CD14-positive monocyte (primary cell): ENCODE measurements around the gene SLC2A4RG. TPM values are rescaled to one million over a fixed set of nuclear protein-coding genes. Genes with fewer than 3 reads are reported as not detected.

Source experiments
- DNase-seq, 3 donors: peaks; one replicate each; pipeline ENCODE4 v3.0.0-alpha.2; 2011 to 2022
- H2AFZ ChIP-seq: 2 replicates; pipeline ENCODE4 v1.6.0; 2012; ENCODE audit warnings: mild to moderate bottlenecking, low read depth, low read length, inconsistent platforms; ENCODE audit not compliant: insufficient read depth, poor library complexity, severe bottlenecking
- H3K27ac ChIP-seq, 2 donors: 1 replicate in 1 of 2; 2 replicates in 1 of 2; pipeline ENCODE4 v1.5.1; 2012 to 2013; ENCODE audit warnings: low read length in 2 of 2, control low read depth in 1 of 2, inconsistent platforms in 1 of 2, low read depth in 1 of 2, mild to moderate bottlenecking in 1 of 2
- H3K27me3 ChIP-seq, 2 donors: one replicate each; pipeline versions ENCODE4 v1.6.0 to v1.6.1; 2011 to 2013; ENCODE audit warnings: low read length in 2 of 2; ENCODE audit not compliant: control insufficient read depth in 2 of 2, insufficient read depth in 2 of 2
- H3K36me3 ChIP-seq, 2 donors: replicated peaks in 1 of 2; 1 replicate in 1 of 2; 2 replicates in 1 of 2; pipeline versions ENCODE4 v1.5.1 to v1.6.1; 2012 to 2013; ENCODE audit warnings: low read length in 2 of 2, control low read depth in 1 of 2, inconsistent platforms in 1 of 2, mild to moderate bottlenecking in 1 of 2; ENCODE audit not compliant: insufficient read depth in 2 of 2, control insufficient read depth in 1 of 2
- H3K4me1 ChIP-seq, 2 donors: 1 replicate in 1 of 2; 2 replicates in 1 of 2; pipeline versions ENCODE4 v1.5.1 to v1.6.1; 2012 to 2013; ENCODE audit warnings: low read length in 2 of 2, control low read depth in 1 of 2, inconsistent platforms in 1 of 2, mild to moderate bottlenecking in 1 of 2, moderate library complexity in 1 of 2; ENCODE audit not compliant: insufficient read depth in 2 of 2, control insufficient read depth in 1 of 2
- H3K4me2 ChIP-seq: replicated peaks from 2 replicates; pipeline ENCODE3; 2012; ENCODE audit warnings: low read length, moderate library complexity, mild to moderate bottlenecking; ENCODE audit not compliant: poor library complexity, severe bottlenecking; ENCODE audit errors: extremely low read depth
- H3K4me3 ChIP-seq, 3 experiments: fragments of 200-600 bp in 1 of 3; sonication (generic) in 1 of 3; replicated peaks in 1 of 3; 1 replicate in 2 of 3; 2 replicates in 1 of 3; pipeline ENCODE4 v1.5.1; 2011 to 2013; ENCODE audit warnings: low read length in 3 of 3, mild to moderate bottlenecking in 3 of 3, control low read depth in 2 of 3, low read depth in 2 of 3, inconsistent platforms in 1 of 3, moderate library complexity in 1 of 3
- H3K79me2 ChIP-seq: 2 replicates; pipeline ENCODE4 v1.6.0; 2012; ENCODE audit warnings: mild to moderate bottlenecking, control low read depth, inconsistent platforms, low read length, moderate library complexity; ENCODE audit not compliant: insufficient read depth
- H3K9ac ChIP-seq: 2 replicates; pipeline ENCODE4 v1.6.0; 2017; ENCODE audit warnings: low read length, mild to moderate bottlenecking; ENCODE audit not compliant: insufficient read depth, poor library complexity, severe bottlenecking
- H3K9me3 ChIP-seq, 2 donors: replicated peaks in 1 of 2; 1 replicate in 1 of 2; 2 replicates in 1 of 2; pipeline versions ENCODE4 v1.5.1 to v1.6.1; 2012 to 2013; ENCODE audit warnings: low read length in 2 of 2, control low read depth in 1 of 2; ENCODE audit not compliant: control insufficient read depth in 1 of 2, insufficient read depth in 1 of 2
- H4K20me1 ChIP-seq: 2 replicates; pipeline ENCODE4 v1.6.0; 2012; ENCODE audit warnings: mild to moderate bottlenecking, low read length, control low read depth, moderate library complexity; ENCODE audit not compliant: insufficient read depth
- H3K27ac Mint-ChIP-seq, 7 donors: one replicate each; pipeline ENCODE4 v1.8.0; 2020; ENCODE audit warnings: mild to moderate bottlenecking in 7 of 7, mixed read lengths in 7 of 7, moderate library complexity in 6 of 7, inconsistent platforms in 2 of 7
- H3K27me3 Mint-ChIP-seq, 3 donors: one replicate each; pipeline ENCODE4 v1.8.0; 2021 to 2022; ENCODE audit warnings: low read depth in 3 of 3, mild to moderate bottlenecking in 3 of 3, mixed read lengths in 3 of 3, moderate library complexity in 3 of 3, inconsistent platforms in 1 of 3
- H3K36me3 Mint-ChIP-seq, 2 donors: one replicate each; pipeline ENCODE4 v1.8.0; 2020; ENCODE audit warnings: mixed read lengths in 2 of 2, inconsistent platforms in 1 of 2, mild to moderate bottlenecking in 1 of 2
- H3K4me1 Mint-ChIP-seq: one replicate; pipeline ENCODE4 v1.8.0; 2020; ENCODE audit warnings: mild to moderate bottlenecking, mixed read lengths
- H3K4me3 Mint-ChIP-seq, 2 donors: one replicate each; pipeline ENCODE4 v1.8.0; 2020; ENCODE audit warnings: mild to moderate bottlenecking in 2 of 2, mixed read lengths in 2 of 2, moderate library complexity in 1 of 2
- H3K9me3 Mint-ChIP-seq, 7 donors: one replicate each; pipeline ENCODE4 v1.8.0; 2020 to 2022; ENCODE audit warnings: mixed read lengths in 7 of 7, mild to moderate bottlenecking in 6 of 7, moderate library complexity in 6 of 7, inconsistent platforms in 2 of 7
- CTCF ChIP-seq: fragments of 200-600 bp; IDR thresholded peaks from one replicate; pipeline ENCODE4 v1.8.0; 2022; ENCODE audit warnings: antibody characterized with exemption, mild to moderate bottlenecking
- WGBS: methylation state at CpG from one replicate; pipeline ENCODE4 v1.1.5; 2013; ENCODE audit warnings: missing lambda C conversion rate; ENCODE audit not compliant: insufficient coverage; 5-methylcytosine and 5-hydroxymethylcytosine counted together
- intact Hi-C, 2 donors: fragments of 100-400 bp; cut with micrococcal nuclease; formaldehyde crosslinking; loops; one replicate each; pipeline versions ENCODE4 v1.15.0 to v1.15.1; 2023
- polyA plus RNA-seq, 3 donors: library from polyadenylated mRNA; depleted of rRNA in 1 of 3; unstranded in 2 of 3; stranded (reverse) in 1 of 3; fragments of 300-500 nt in 2 of 3; fragments of >200 nt in 1 of 3; fragmentation: Illumina TruSeq in 2 of 3; gene quantifications; 1 replicate in 2 of 3; 2 replicates in 1 of 3; pipeline ENCODE4 v1.2.3, GENCODE V29; 2012 to 2021

Gene SLC2A4RG
- polyA plus RNA-seq, 3 donors: 0.46 to 21.0 (median 1.5) TPM

GRCh38 chr20:63706027-63706695 is 33.4 kb upstream of the SLC2A4RG start:
- Histone ChIP-seq H3K4me2 (peak overlapping the region; percentile 97), H3K4me1 (peaks cover 23 to 30% of the 10 kb centered on the region in 2 donors), H4K20me1 (peaks cover 54% of the 10 kb centered on the region), H2AFZ (no peak overlapping the region), H3K9ac (no peak overlapping the region), H3K36me3 (peaks cover 37 to 40% of the 10 kb centered on the region in 2 donors), H3K79me2 (peaks cover 56% of the 10 kb centered on the region), H3K9me3 (no peaks in the 10 kb centered on the region), H3K4me3 (peak overlapping the region in 1 of 3 experiments; percentile 86), H3K27ac (peak overlapping the region in 1 of 2 donors; percentile 81), H3K27me3 (no peaks in the 10 kb centered on the region)
- Mint-ChIP-seq H3K4me1 (peaks cover 33% of the 10 kb centered on the region), H3K4me3 (peak overlapping the region; percentile 82 to 88), H3K9me3 (no peaks in the 10 kb centered on the region), H3K36me3 (peaks cover 37 to 52% of the 10 kb centered on the region in 2 donors), H3K27me3 (peaks cover 0 to 3% (median 0%) of the 10 kb centered on the region in 3 donors), H3K27ac (peak overlapping the region in 4 of 7 donors; percentile 80 to 89 (median 88))
- intact Hi-C loops: loop anchor here (2.0 to 5.0 kb wide), 3 partner anchors 19 to 251 kb away; partner anchors contain the start of genes RTEL1 (in 1 of the 2) and UCKL1 (in 1 of the 2)
- TF ChIP-seq CTCF: no peak
- 91% methylated on average over 5 of the region's 12 CpGs for WGBS
- peak in 1 of 3 donors; percentile 3 for DNase-seq

DNA sequence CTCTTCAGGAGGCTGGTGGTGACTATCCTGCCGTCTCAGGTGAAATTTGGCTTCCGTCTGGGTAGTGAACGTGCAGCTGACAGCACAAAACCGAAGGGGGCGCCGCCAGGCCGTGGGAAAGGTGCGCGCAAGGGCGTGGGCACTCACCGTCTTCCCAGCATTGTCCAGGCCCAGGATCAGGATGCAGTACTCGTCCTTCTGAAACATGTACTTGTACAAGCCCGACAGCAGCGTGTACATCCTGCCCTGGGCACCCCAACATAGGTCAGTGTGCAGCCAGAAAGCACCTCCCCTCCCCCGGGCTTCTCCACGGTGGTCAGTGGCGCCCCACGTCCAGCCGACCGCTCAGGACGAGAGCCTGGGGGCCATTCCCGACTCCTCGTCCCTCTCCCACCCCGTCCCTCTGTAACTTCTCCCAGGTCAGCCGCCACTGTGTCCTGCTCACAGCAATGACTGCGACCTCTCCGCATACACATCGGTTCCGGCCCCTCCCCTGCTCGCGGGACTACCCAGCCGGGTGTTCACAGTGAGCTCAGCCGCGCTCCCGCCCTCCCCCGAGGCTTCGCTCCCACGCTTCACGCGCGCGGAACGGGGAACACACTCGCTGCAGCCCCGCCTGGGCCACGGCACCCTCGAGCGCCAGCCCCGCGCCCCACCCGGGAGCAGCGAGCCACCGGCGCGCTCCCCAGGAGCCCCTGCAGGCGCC is 32.6 kb upstream of the SLC2A4RG start:
- peaks cover 34% of the 10 kb centered on the region for H3K4me1 Mint-ChIP-seq
- intact Hi-C loops: loop anchor here (2.0 to 5.0 kb wide), 3 partner anchors 20 to 250 kb away; partner anchors contain the start of genes RTEL1 (in 1 of the 2) and UCKL1 (in 1 of the 2)

More for the DNA sequence above, 32.6 kb upstream of the SLC2A4RG start:
- peak overlapping the region; percentile 97 for H3K4me2 ChIP-seq
- peak overlapping the region; percentile 41 to 81 for H3K27ac ChIP-seq
- H3K4me3 ChIP-seq: peak overlapping the region; percentile 35 to 86 (median 55)
- DNase-seq: peak; percentile 20 to 60 (median 50)
- whole genome bisulfite sequencing: 5% methylated on average over 56 of the region's 56 CpGs
- H3K4me3 Mint-ChIP-seq: peak overlapping the region; percentile 82 to 88
- TF ChIP-seq CTCF: no peak
- peaks cover 23 to 30% of the 10 kb centered on the region in 2 donors for H3K4me1 ChIP-seq
- peak overlapping the region; percentile 68 to 89 (median 80) for H3K27ac Mint-ChIP-seq
- peaks cover 45 to 49% of the 10 kb centered on the region in 2 donors for H3K36me3 ChIP-seq
- H2AFZ ChIP-seq: peak overlapping the region; percentile 82
- H3K9me3 Mint-ChIP-seq: peaks cover 0 to under 1% (median 0%) of the 10 kb centered on the region in 7 donors
- H3K27me3 Mint-ChIP-seq: peaks cover 0 to 3% (median 0%) of the 10 kb centered on the region in 3 donors
- H4K20me1 ChIP-seq: peaks cover 57% of the 10 kb centered on the region
- no peaks in the 10 kb centered on the region for H3K27me3 ChIP-seq
- H3K36me3 Mint-ChIP-seq: peaks cover 42 to 61% of the 10 kb centered on the region in 2 donors
- no peaks in the 10 kb centered on the region for H3K9me3 ChIP-seq
- H3K9ac ChIP-seq: peak overlapping the region; percentile 85
- H3K79me2 ChIP-seq: peaks cover 65% of the 10 kb centered on the region
